Gastrocnemius medialis (tissue), 4 donors: ENCODE data around the gene POTEH.
"Not testable (repeated sequence)": the region's sequence is repeated elsewhere in the genome, so short reads cannot be mapped to it uniquely, and the experiment has no call there.

Source experiments
- CTCF ChIP-seq, 5 experiments: fragments of 450-650 bp in 3 of 5; fragments of 200-600 bp in 2 of 5; sonication (generic) in 2 of 5; IDR thresholded peaks in 4 of 5; conservative IDR thresholded peaks in 1 of 5; 1 replicate in 4 of 5; 2 replicates in 1 of 5; pipeline ENCODE4 v1.5.1; 2016 to 2019; ENCODE audit warnings: antibody characterized with exemption in 5 of 5, mild to moderate bottlenecking in 3 of 5, moderate library complexity in 3 of 5
- POLR2A ChIP-seq, 2 donors: fragments of 450-650 bp; IDR thresholded peaks; one replicate each; pipeline ENCODE4 v1.6.1; 2017; ENCODE audit warnings: antibody characterized with exemption in 2 of 2, mild to moderate bottlenecking in 2 of 2, moderate library complexity in 2 of 2

- not testable (repeated sequence) for TF ChIP-seq CTCF (IDR thresholded peaks at IDR 0.05 in 4 of 5, conservative IDR thresholded peaks at IDR 0.05 in 1 of 5); POLR2A (IDR thresholded peaks at IDR 0.05)
Observed at GRCh38 chr22:15651954-15652353, 37.9 kb upstream of the POTEH start.
